H54 (cell line): ENCODE results near the gene RIMBP2.

Experiments used
- DNase-seq: peaks from one replicate; pipeline ENCODE4 v3.0.0; 2011; ENCODE audit warnings: low spot score, mixed read lengths; ENCODE audit not compliant: insufficient read length
- FAIRE-seq: peaks from 3 replicates; lab custom pipeline; 2011; peaks lifted over from hg19 to GRCh38; lab: Jason Lieb, UNC
- POLR2A ChIP-seq: IDR thresholded peaks from 2 replicates; pipeline ENCODE4 v1.6.1; 2011; ENCODE audit warnings: low read depth, mild to moderate bottlenecking, low read length

RIMBP2 gene

DNA sequence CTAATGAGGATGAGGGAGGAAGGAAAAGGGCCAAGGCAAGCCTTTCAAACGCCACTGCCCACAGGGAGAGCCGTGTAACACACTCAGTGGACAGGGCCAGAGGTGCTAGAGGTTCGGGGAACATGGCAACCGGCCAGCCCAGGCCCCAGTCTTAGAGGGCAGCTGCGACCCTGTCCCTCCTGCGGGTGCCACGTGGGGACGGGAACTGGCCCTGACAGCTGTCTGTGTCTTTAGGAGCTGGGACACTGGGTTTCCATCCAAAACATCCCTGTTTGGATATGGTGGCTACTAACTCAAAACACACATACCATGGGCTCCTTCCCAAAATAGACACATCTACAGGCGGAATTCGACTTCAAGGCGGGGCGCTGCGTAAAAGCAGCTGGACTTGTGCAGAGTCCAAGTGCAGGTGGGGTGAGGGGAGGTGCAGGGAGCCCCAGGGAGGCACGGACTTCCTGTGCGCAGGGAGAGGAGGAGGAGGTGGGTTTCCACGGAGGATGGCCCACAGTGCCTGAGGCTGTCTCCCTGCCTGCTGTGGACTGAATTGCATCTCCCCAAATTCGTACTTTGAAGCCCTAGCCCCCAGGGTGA lies 193.8 kb downstream of the RIMBP2 start:
- no peak for TF ChIP-seq POLR2A
- no peak for FAIRE-seq
- no peak for DNase-seq

DNA sequence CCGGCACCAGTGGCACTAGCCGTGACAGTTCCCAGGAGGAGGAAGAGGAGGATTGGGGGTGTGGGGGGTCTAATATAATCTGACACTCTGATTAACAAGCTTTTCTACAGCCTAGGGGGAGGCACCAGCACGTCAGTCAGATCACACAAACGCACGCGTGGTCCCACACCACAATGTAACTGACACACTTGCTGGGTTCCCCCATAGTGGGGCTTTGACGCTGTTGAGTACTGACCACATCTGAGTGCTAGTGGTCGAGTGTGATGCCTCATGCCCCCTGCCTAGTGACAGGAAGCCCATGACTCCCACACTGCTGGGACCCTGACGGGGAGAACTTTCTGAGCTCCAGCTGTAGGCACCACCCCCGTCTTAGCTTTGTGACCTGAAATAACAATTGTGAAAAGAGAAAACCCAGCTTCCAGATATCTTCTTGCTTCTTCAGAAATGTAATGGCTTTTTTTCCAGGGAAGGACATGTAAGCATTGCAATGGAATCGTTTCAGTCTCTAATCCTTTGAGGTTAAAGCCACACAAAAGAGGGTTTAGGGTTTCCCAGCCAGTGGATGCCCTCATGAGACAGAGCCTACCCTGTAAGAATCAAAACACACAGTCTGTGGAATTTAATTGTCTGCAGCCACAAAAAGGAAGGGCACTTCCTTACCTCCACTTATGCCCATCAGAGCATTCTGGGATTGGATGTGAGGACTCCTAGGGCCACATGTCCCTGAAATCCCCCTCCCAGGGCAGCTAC lies 194.5 kb downstream of the RIMBP2 start:
- DNase-seq, result no peak
- no peak for FAIRE-seq
- TF ChIP-seq POLR2A, result no peak

- DNase-seq (no peak), FAIRE-seq (no peak)
- TF ChIP-seq POLR2A, result no peak
Observed at GRCh38 chr12:130520784-130521183, 195.3 kb downstream of the RIMBP2 start.

DNA sequence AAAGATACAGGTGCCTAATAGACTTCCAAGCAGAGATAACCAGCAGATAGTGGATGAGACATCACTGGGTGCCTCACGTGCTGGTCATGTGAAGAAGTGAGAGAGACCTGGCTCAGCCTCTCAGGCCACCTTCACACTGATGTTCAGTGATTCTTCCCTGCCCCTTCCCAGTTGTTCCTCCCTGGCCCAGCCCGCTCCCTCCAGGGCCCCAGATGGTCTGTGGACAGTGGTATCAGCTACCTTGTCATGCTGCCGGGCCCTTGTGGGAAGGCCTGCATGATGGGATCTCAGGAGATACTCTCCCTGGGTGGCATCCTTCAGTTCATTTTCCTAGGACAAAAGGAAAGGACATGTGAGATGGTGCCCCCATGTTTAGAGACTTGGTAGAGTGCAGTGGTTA lies 198.5 kb downstream of the RIMBP2 start:
- no peak for FAIRE-seq
- no peak for DNase-seq
- no peak for TF ChIP-seq POLR2A

DNA sequence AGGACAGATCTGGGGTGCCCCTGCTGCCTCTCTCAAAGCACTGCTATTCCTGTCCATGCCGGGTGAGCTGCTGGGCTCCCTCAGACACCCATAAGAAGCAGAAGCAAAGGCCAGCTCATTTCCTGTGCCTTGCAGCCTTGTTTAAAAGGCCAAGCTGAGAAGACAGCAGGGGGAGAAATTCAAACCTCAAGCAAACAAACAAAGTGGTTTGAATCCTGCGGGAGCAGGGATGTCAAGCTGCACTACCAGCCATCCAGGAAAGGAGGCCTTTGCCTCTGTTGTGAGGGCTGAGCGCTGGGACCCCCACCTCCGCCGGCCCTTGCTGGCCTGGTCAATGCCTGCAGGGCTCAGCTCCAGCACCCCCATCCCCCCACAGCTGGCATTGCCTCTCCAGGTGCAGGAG lies 201.9 kb downstream of the RIMBP2 start:
- FAIRE-seq, result no peak
- DNase-seq, result no peak
- no peak for TF ChIP-seq POLR2A

- DNase-seq, result no peak
- no peak for FAIRE-seq
- no peak for TF ChIP-seq POLR2A
Observed at GRCh38 chr12:130513556-130513955, 202.5 kb downstream of the RIMBP2 start.

GRCh38 chr12:130511285-130511684 lies 204.8 kb downstream of the RIMBP2 start:
- no peak for TF ChIP-seq POLR2A
- DNase-seq, result no peak
- FAIRE-seq, result no peak

GRCh38 chr12:130509454-130509853 lies 206.6 kb downstream of the RIMBP2 start:
- DNase-seq (no peak), FAIRE-seq (no peak)
- TF ChIP-seq POLR2A, result no peak

DNA sequence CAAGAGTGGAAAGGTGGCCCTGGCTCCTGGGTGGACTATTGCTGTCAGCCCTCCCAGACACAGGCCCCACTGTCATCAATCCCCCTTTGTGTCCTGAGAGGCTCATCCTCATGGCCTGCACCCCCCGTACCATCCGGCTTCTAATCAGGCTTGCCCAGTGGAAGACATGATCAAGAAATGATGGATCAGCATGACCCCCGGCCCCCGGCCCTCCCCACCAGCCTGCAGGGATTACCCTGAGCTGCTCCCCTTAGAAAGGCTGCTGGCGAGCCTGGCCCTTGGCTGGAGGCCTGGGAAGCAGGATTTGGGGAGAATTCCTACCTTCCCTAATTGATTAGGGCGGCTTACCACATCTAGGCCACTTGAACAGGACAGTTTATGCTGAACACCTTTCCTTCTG lies 207.3 kb downstream of the RIMBP2 start:
- FAIRE-seq (no peak), DNase-seq (no peak)
- no peak for TF ChIP-seq POLR2A

- no peak for DNase-seq
- no peak for FAIRE-seq
- no peak for TF ChIP-seq POLR2A
Observed at GRCh38 chr12:130508318-130508717, 207.8 kb downstream of the RIMBP2 start.

DNA sequence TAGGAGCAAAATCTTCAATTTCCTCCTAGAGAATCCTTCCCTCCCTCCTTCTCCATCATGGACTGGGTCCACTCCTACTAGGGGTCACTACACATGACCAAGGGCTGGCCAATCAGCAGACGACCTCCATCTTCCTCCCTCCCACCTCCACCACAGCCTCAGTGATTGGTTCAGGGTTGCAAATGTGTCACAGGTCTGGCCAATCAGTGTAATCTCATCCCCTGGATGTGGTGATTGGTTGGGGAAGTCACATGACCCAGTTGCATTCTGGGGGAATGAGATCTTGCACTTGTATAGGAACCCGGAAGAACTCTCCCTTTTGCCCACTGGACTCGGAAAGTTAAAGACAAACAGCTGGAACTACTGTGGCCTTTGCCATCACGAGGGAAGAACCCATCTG lies 209.3 kb downstream of the RIMBP2 start:
- no peak for DNase-seq
- no peak for FAIRE-seq
- TF ChIP-seq POLR2A, result no peak

- no peak for FAIRE-seq
- no peak for DNase-seq
- no peak for TF ChIP-seq POLR2A
Observed at GRCh38 chr12:130504840-130505175, 211.3 kb downstream of the RIMBP2 start.

GRCh38 chr12:130504110-130504839 lies 211.8 kb downstream of the RIMBP2 start:
- FAIRE-seq, result no peak
- no peak for TF ChIP-seq POLR2A

GRCh38 chr12:130501821-130502220 lies 214.3 kb downstream of the RIMBP2 start:
- TF ChIP-seq POLR2A, result no peak
- DNase-seq (no peak), FAIRE-seq (no peak)

More at GRCh38 chr12:130504110-130504839, 211.8 kb downstream of the RIMBP2 start:
- no peak for DNase-seq
